Measurements from ENCODE around the gene CNNM1.

DNA sequence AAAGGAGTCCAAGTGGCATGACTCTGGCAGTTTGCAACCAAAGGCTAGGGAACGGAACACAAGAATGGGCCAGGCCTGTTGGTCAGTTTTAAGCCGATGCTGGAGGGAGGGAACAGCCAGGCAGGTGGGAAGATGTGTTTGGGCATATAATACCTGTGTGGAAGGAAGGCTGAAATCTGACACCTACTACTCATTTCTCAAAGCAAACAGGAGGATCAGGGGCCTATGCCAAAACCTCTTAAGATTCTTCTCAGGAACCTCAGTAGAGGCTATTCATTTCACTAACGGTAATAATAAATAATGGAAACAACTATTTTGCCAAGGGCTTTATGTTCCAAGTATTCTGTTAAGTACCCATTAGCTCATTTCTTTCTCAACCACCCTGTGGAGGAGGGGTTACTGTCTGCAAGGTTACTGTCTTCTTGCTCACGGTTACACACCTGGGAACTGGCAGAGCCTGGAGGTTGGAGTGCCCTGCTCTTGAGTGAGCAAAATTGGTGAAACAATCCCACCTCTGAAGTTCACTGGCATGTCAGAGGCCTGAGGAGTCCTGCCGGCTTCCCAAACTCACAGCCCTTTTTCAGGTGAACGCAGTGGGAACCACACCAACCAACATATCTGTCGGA lies 65.7 kb downstream of the CNNM1 start:
- TF ChIP-seq, protein P1, sequence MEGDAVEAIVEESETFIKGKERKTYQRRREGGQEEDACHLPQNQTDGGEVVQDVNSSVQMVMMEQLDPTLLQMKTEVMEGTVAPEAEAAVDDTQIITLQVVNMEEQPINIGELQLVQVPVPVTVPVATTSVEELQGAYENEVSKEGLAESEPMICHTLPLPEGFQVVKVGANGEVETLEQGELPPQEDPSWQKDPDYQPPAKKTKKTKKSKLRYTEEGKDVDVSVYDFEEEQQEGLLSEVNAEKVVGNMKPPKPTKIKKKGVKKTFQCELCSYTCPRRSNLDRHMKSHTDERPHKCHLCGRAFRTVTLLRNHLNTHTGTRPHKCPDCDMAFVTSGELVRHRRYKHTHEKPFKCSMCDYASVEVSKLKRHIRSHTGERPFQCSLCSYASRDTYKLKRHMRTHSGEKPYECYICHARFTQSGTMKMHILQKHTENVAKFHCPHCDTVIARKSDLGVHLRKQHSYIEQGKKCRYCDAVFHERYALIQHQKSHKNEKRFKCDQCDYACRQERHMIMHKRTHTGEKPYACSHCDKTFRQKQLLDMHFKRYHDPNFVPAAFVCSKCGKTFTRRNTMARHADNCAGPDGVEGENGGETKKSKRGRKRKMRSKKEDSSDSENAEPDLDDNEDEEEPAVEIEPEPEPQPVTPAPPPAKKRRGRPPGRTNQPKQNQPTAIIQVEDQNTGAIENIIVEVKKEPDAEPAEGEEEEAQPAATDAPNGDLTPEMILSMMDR (IDR thresholded peaks at IDR 0.05): no peak
- TF ChIP-seq EP300 (IDR thresholded peaks at IDR 0.05): no peak
- TF ChIP-seq POLR2A (IDR thresholded peaks at IDR 0.05): no peak
